GM19099 (cell line): ENCODE measurements around the gene FXYD5.

Source experiments
- POLR2A ChIP-seq: IDR thresholded peaks from 3 replicates; pipeline ENCODE4 v1.6.1; 2011; ENCODE audit warnings: low read depth; ENCODE audit not compliant: insufficient read length; ENCODE audit errors: extremely low read depth

FXYD5 gene, protein sequence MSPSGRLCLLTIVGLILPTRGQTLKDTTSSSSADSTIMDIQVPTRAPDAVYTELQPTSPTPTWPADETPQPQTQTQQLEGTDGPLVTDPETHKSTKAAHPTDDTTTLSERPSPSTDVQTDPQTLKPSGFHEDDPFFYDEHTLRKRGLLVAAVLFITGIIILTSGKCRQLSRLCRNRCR

DNA sequence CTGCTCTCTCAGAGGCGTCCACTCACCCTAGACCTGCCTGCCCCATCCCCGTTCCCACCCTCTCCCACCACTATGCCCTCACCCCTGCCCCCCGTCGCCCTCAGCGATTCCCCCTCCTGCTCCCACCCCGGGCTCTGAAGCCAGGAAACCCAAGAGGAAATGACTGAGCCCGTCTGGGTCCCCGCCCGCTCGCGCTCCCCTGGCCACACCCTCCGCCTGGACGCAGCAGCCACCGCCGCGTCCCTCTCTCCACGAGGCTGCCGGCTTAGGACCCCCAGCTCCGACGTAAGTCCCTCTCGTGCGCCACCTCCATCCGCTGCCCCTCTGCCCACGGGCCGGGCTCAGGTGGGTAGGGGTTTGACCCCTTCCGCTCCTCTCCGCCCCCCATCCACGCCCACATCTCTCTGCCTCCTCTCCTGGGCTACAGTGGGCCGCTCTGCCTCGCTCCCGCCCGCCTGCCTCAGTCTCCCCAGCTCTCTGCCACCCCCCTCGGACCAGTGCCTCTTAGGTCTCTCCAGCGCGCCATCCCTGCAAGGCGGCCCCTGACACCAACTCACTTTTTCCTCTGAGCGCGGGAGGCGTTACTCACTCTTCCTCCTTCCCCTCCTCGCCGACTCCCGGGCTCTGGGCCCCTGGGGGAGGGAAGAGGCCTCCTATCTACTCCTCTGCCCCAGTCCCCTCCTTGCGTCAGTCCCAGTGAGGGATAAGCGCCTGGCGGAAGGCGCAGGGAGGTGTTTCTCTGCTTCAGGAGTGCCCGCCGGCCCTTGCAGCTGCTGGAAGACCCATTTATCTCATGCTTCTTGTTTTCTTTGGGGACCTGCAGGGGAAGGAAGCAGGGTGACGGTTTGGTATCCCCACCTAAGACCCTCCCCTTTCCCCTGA, at the start of gene FXYD5:
FXYD5 (plus strand) TSS at position 211 of the 882 bp plus-strand sequence. CDS start 816 bp downstream, outside the sequence.
- peak; percentile 46 for TF ChIP-seq POLR2A

DNA sequence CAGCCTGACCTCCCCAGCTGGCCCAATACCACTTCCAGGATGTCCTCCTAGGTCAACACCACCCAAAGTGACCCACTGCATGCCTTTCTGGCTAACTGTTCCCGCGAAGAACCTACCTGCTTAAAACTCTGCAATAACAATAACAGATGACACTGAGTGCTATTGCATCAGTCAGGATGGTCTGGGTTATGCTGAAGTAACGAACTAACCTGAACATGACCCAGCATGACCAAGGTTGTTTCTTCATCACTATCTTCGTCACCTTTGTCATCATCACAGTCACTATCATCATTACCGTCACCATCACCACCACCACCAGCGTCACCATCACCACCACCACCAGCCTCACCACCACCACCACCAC, 49.5 kb upstream of the FXYD5 start:
- TF ChIP-seq POLR2A: no peak

DNA sequence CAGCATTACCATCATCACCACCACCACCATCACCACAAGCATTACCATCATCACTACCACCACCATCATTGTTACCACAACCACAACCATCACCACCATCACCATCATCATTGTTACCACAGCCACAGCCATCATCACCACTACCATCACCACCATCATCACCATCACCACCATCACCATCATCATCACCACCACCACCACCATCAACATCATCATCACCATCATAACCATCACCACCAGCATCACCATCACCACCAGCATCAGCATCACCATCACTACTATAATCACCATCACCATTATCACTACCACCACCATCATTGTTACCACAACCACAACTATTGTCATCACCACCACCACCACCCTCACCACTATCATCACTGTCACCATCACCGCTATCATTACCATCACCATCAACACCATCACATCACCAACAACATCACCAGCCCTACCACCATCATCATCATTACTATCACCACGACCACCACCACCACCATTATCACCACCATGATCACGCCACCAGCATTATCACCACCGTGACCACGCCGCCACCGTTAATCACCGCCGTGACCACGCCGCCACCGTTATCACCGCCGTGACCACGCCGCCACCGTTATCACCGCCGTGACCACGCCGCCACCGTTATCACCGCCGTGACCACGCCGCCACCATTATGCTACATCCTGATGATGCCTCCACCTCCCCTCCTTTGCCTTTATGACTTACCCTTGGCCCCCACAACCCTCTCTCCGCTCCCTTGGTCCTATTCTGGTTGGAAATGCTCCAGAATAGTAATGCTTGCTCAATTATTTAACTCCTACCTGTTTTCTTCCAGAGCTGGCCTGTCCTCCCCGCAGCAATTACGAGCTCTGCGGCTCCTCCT, 48.9 kb upstream of the FXYD5 start:
- no peak for TF ChIP-seq POLR2A

DNA sequence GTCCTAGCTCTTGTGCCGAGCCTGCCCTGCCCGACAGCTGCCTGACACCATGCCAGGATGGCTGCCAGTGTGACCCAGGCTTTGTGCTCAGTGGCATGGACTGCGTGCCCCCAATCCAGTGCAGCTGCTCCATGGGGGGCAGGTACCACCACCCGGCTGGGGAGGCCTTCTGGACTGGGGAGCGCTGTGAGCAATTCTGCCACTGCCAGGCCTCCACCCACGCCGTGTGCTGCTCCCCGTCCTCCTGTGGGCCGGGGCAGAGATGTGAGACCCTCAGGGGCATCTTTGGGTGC, 48.3 kb upstream of the FXYD5 start:
- no peak for TF ChIP-seq POLR2A

DNA sequence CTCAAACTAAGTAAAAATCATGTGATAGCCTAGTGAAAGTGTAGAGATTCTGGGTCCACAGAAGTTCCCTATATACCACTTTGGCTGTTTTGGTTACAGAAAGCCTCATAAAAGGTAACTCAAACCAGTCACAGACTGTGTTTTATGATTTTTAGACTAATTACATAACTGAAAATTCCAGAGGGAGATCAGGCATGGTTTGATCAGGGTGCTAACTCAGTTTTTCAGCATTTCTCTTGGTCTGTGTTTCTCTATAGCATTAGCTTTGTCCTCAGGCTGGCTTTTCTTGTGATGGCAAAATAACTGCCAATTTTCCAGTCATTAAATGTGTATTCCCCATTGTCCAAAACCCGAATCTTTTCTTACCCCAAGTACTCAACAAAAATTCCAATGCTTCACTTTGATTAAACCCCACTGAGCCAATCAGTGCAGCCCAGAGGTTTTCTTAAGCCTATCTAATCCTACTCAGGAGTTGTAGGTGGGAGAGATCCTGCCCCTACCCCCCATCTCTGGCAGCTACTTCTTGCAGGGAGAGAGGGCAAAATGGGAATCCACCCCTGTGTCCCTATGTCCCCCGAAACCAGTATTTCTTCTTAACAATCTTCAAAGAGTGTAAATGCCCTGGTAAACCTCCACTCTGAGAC, 47.5 kb upstream of the FXYD5 start:
- no peak for TF ChIP-seq POLR2A

DNA sequence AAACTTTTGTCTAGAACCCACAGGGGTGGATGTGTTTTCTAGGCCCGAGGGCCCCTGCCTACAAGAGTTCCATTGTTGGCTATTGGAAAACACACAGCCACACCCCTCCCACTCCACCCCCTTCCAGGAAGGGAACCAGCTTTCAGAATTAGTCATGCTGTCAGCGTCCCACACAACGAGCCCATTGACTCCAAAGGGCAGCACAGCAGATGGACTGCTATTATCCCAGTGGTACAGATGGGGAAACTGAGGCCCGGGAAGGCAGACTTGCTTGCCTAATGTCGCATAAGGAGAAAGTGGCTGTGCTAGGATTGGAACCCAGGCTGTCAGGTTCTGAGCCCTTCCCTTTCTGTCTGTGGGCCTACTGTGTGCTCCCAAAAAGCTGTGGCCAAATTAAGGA, 47.0 kb upstream of the FXYD5 start:
- no peak for TF ChIP-seq POLR2A

DNA sequence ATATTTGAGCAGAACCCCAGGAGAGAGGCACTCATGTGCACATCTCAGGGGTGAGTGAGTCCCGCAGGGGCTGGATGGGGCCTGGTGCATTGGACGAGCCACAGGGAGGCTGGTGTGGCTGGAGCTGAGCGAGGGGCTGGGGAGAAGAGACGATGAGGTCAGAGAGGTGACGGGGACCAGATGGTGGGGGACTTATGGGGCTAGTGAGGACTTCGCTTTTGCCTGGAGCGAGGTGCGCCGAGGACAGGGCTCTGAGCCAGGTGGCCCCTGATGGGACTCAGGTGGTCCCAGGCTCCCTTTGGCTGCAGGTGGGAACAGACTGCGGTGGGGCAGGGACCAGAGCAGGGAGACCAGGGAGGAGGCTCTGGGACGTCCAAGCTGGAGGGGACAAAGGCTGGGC, 45.8 kb upstream of the FXYD5 start:
- TF ChIP-seq POLR2A: no peak

DNA sequence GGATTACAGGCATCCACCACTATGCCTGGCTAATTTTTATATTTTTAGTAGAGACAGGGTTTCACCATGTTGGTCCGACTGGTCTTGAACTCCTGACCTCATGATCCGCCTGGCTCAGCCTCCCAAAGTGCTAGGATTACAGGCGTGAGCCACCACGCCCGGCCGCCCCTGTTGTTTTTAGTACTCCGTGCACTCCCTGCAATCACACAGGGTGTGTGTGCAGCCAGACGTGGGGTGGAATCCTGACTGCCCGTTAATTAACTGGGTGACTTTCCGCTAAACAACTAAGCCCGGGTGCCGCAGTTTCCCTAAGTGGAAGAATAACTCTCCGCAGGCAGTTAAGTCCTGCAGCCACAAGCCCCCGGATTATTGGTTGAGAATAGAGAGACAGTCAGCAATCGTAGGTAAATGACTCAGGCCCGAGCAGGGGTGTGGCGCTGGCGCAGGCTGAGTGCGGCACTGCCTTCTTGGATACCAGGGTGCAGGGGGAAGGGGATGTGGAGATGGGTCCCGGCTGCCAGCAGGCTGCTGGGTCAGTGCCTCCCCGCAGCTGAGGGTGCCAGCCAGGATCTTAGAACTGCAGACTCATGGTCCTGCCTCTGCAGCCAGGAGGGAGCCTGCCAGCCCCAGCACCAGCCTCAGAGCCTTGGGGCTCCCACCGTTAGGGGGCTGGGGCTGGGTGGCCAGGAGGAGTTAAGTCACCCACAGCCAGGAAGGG, 45.0 kb upstream of the FXYD5 start:
- no peak for TF ChIP-seq POLR2A

DNA sequence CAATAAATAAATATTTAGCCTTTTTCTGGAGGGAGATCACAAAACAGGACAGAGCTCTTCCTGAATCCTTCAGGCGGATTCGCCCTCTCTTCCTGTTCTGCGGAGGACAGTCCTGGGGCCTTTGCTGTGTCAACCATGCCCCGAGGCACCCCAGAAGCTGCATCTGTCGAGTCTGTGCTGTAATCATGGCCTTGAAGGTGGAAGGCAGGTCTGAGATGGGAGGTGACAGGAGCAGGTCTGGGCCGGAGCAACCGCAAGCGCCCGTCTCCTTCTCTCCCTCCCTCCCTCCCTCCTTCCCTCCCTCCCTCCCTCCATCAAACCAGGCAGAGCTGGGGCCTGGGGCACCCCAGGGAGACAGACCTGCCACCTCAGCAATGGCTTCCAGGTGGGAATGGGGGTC, 43.6 kb upstream of the FXYD5 start:
- no peak for TF ChIP-seq POLR2A

DNA sequence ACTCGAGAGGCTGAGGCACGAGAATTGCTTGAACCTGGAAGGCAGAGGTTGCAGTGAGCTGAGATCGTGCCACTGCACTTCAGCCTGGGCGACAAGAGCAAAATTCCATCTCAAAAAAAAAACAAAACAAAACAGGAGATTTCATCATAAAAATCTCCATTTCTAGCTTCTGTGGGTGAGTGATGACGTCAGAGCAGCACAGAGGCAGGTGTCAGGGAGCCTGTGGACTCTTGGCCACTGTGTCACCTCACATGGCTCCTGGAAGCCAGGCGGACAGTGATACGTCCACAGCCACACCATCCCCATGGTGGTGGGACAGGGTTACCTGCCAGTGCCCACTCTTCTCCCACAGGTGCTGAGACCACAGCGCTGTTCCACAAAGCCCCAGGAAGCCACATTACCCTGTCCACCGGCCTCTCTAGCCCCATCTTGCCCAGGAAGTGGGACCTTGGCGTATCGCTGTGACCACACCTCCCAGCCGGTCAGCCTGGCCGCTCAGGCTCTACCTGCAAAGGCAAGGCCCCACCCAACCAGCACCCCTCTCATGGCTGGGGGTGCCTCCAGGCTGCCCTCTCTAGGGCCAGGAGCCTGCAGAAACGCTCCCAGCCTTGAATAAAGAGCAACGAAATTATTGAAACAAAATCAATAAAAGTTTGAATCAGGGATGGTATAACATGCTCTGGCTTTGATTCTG, 41.4 kb upstream of the FXYD5 start:
- no peak for TF ChIP-seq POLR2A

DNA sequence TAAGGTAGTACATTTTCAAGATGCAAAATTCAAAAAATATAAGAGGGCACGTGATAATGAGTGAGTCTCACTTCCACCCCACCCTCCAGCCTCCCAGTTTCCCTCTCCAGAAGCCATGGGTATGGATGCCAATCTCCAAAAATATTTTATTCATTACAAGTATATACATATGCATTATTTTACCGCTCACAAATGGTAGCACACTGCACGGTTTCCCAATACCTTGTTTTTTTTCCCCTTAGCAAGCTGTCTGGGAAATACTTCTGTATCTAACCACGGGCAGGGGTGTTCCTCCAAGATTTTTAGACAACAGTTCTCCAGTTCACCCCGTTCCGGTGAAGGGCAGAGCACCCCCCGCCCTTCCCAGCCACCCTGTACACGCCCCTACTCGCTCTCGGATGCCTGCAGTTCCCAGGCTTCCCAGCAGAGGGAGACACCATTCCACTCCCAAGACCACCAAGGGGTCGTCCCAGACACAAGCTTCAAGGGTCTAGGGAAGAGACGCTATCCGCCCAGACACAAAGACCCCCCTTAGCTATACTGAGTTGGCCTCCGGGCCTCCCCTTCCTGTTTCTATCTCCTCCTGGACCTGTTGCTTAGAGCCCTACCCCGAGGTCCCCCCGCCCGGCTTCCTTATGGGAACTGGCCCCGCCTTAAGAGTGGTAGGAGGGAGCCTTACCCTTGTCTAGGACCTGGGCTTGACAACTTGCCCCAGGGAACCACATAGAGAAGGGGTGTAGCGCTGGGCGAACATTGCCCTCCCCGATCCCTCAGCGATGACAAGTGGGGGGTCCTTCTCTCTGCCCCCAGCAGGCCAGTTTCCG, 40.0 kb upstream of the FXYD5 start:
- TF ChIP-seq POLR2A: no peak

DNA sequence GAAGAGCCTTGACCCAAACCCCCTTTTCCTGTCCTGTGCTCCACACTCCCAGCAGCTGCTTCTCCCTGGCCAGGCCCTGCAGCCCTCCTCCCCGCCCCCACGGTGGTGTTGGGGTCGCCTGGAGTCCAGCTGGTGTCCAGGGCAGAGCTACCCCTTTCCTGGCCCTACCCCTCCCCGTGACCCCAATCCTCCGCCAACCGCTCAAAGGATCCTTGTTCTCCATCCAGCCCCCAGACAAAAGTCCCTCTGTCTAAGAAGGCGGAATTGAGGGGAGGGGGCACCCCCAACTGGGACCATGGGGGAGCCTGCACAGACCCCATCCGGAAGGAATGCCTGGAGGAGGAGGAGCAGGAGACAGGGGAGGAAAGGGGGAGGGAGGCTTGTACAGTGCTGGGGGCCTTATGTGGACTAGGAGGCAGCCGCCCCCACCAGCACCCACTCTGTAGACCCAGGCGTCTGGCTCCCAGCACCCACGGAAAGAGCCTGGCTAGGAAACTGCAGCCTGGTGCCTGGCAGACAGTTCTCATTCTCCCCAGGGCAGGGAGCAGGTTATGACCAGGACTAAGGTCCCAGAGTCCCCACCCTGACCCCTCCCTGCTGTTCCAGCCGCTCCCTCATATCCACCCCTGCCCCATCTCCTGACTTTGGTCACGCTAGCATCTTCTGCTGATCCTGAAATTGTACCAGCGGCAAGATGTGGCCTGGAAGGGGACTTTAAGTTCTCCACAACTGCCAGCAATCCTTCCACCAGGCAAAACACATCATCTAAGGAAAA, 39.2 kb upstream of the FXYD5 start, which contains the start of gene FXYD3:
FXYD3 (plus strand) TSS at position 647 of the 775 bp plus-strand sequence. CDS start 3,554 bp downstream, outside the sequence.
- TF ChIP-seq POLR2A: no peak
